ENCODE measurements around the gene E2F4. TPM values are rescaled to one million over a fixed set of nuclear protein-coding genes. Genes with fewer than 3 reads are reported as not detected.

E2F4 gene
- total and polyA plus RNA-seq, 2 experiments from 2014 or later, result 67.0 to 135 TPM

DNA sequence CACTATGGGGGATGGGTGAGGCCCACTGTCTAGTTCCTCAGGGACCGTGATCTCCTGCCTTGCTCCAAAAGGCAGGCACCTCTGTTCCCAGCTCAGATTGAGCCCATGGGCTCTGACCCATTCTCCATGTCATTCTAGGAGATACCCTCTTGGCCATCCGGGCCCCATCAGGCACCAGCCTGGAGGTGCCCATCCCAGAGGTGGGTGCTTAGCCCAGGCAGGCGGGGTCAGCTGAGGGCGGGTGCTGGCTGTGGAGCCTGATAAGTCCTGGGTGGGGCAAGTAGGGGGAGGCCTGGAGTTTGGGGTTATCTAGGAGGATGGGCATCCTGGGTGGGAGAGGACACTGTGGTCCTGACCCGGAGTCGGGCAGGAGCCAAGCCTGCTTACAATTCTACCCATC lies 2.3 kb downstream of the E2F4 start:
- Histone ChIP-seq H4K20me1 (replicated peaks; ENCODE audit: insufficient read depth) (peaks cover 22% of the 10 kb centered on the region), H3K9me2 (ENCODE audit: insufficient read depth) (no peaks in the 10 kb centered on the region), H3K4me1 (ENCODE audit: insufficient read depth) (peaks cover 16% of the 10 kb centered on the region), H3K27me3 (ENCODE audit: insufficient read depth) (no peaks in the 10 kb centered on the region), H3K27ac (ENCODE audit: low read depth) (no peak overlapping the region), H3K36me3 (ENCODE audit: insufficient read depth) (peaks cover 20% of the 10 kb centered on the region; the same call in 1 of the 2 replicates), H3K4me2 (no peak overlapping the region), H3K4me3 (no peak overlapping the region), H3K79me2 (replicated peaks; ENCODE audit: insufficient read depth) (peaks cover 21% of the 10 kb centered on the region), H3F3A (replicated peaks; ENCODE audit: low read depth) (peaks cover 23% of the 10 kb centered on the region; the same call in 1 of the 2 replicates), H2AFZ (no peak overlapping the region)
- Mint-ChIP-seq H3K9me3 (no peaks in the 10 kb centered on the region), H3K27ac (no peak overlapping the region), H3K27me3 (ENCODE audit: insufficient read depth, low read depth, poor library complexity) (peaks cover 10% of the 10 kb centered on the region), H3K4me1 (peaks cover 26% of the 10 kb centered on the region), H3K36me3 (ENCODE audit: low read depth) (peaks cover 49% of the 10 kb centered on the region), H3K4me3 (peak overlapping the region; percentile 93; the same call in 2 of the 3 replicates)
- no peak for ATAC-seq
- no peak for DNase-seq (ENCODE audit: low spot score)
- TF ChIP-seq CTCF (conservative IDR thresholded peaks at IDR 0.05; ENCODE audit: low read depth in 2 of 2) (no peak), ZNF331 (CRISPR knock-in tag; IDR thresholded peaks at IDR 0.05; ENCODE audit: low read depth) (no peak), EZH2 (IDR thresholded peaks at IDR 0.05; ENCODE audit: low read depth, unreplicated experiment) (no peak), STAT1 (IDR thresholded peaks at IDR 0.05; ENCODE audit: unreplicated experiment) (no peak), POLR2AphosphoS5 (IDR thresholded peaks at IDR 0.05; ENCODE audit: low read depth) (no peak), ZNF114 (CRISPR knock-in tag; IDR thresholded peaks at IDR 0.05) (no peak), REST (IDR thresholded peaks at IDR 0.05; ENCODE audit: unreplicated experiment) (no peak), NANOG (IDR thresholded peaks at IDR 0.05; ENCODE audit: borderline replicate concordance) (no peak), CREB1 (CRISPR knock-in tag; IDR thresholded peaks at IDR 0.05; ENCODE audit: low read depth) (no peak), JUNB (IDR thresholded peaks at IDR 0.05; ENCODE audit: unreplicated experiment) (no peak)
- TF ChIP-seq, protein P1, sequence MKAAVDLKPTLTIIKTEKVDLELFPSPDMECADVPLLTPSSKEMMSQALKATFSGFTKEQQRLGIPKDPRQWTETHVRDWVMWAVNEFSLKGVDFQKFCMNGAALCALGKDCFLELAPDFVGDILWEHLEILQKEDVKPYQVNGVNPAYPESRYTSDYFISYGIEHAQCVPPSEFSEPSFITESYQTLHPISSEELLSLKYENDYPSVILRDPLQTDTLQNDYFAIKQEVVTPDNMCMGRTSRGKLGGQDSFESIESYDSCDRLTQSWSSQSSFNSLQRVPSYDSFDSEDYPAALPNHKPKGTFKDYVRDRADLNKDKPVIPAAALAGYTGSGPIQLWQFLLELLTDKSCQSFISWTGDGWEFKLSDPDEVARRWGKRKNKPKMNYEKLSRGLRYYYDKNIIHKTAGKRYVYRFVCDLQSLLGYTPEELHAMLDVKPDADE (IDR thresholded peaks at IDR 0.05), result no peak
